Femur (tissue), 1 donor: ENCODE results near the gene CLCF1.
"Not testable (repeated sequence)": the region's sequence is repeated elsewhere in the genome, so short reads cannot be mapped to it uniquely, and the experiment has no call there.

Experiments used
- DNase-seq: peaks from one replicate; pipeline ENCODE4 v3.0.0-alpha.2; 2017

The CLCF1 gene

GRCh38 chr11:67408437-67409200 is 35.2 kb upstream of the CLCF1 start:
- no peak for DNase-seq

GRCh38 chr11:67407688-67408163 is 34.3 kb upstream of the CLCF1 start:
- DNase-seq = no peak

- DNase-seq = no peak
Observed at GRCh38 chr11:67406969-67407687, 33.7 kb upstream of the CLCF1 start.

GRCh38 chr11:67406420-67406968 is 33.1 kb upstream of the CLCF1 start:
- DNase-seq = no peak

GRCh38 chr11:67405688-67406339 is 32.4 kb upstream of the CLCF1 start:
- no peak for DNase-seq

GRCh38 chr11:67405196-67405567 is 31.8 kb upstream of the CLCF1 start:
- no peak for DNase-seq

- DNase-seq = no peak
Observed at GRCh38 chr11:67404515-67405195, 31.3 kb upstream of the CLCF1 start.

- DNase-seq = not testable (repeated sequence)
Observed at GRCh38 chr11:67403085-67403484, 29.7 kb upstream of the CLCF1 start.

GRCh38 chr11:67402192-67402839 is 28.9 kb upstream of the CLCF1 start:
- DNase-seq = not testable (repeated sequence)

GRCh38 chr11:67401495-67402191 is 28.2 kb upstream of the CLCF1 start, which contains the start of gene PPP1CA:
Gene PPP1CA (minus strand): TSS chr11:67401858. CDS start chr11:67401782, 76 bp downstream.
- peak; percentile 96 for DNase-seq

- DNase-seq = no peak
Observed at GRCh38 chr11:67400942-67401494, 27.6 kb upstream of the CLCF1 start.

GRCh38 chr11:67400251-67400941 is 27.0 kb upstream of the CLCF1 start:
- no peak for DNase-seq

GRCh38 chr11:67398661-67399563 is 25.5 kb upstream of the CLCF1 start:
- DNase-seq = no peak

- no peak for DNase-seq
Observed at GRCh38 chr11:67397986-67398660, 24.7 kb upstream of the CLCF1 start.

GRCh38 chr11:67397536-67397935 is 24.1 kb upstream of the CLCF1 start:
- DNase-seq = no peak

GRCh38 chr11:67396587-67397389 is 23.4 kb upstream of the CLCF1 start:
- no peak for DNase-seq

- no peak for DNase-seq
Observed at GRCh38 chr11:67396259-67396581, 22.8 kb upstream of the CLCF1 start.
